AG10803 (cell line): Measurements from ENCODE around the gene USP19.
A peak's percentile ranks its signal among the peaks of the same experiment; 100 is the strongest.

Experiments used
- DNase-seq: peaks from one replicate; pipeline ENCODE4 v3.0.0; 2010; ENCODE audit warnings: low read depth
- H3K4me3 ChIP-seq: 2 replicates; pipeline ENCODE4 v1.5.1; 2011; ENCODE audit warnings: mild to moderate bottlenecking, low read length, control low read depth
- TF ChIP-seq, protein P1 (sequence below): conservative IDR thresholded peaks from 2 replicates; pipeline ENCODE4 v1.5.1; 2011; ENCODE audit warnings: mild to moderate bottlenecking, low read length, control low read depth, inconsistent platforms

Gene USP19

DNA sequence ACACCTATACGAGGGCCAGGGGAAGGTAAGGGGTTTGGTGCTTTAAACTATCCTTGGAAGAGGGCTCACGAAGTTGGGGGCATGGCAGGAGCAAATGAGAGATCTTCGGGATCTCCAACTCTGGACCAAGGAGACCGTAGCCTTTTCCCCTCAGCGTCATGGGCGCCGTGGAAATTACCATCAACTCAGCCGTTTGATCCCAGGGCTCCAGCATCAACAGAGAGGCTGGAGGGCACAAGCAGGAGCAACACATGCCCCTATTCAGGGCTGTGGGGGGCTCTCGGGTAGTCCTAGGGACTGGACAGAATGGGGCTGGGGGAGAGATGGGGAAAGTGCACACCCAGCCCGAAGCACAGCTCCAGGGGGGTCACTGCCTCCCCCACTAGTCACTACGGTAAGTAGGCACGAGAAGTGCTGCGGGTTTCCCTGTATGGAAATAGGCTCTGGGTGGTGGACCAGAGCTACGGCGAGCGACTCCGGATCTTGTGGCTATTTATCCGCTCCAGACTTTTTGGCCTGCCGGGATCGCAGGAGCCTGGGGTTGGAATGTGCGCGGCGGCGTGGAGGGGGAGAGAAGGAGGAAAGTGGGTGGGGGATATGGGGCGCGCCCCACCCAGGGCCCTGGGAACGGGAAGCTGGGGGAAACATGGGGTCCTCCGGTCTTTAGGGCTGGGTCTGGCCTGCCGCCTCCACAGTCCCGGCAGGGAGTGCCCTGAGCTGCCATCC, 12.8 kb upstream of the USP19 start:
- peak overlapping the region; percentile 97 for H3K4me3 ChIP-seq
- peak; percentile 91 for DNase-seq
- TF ChIP-seq, protein P1, sequence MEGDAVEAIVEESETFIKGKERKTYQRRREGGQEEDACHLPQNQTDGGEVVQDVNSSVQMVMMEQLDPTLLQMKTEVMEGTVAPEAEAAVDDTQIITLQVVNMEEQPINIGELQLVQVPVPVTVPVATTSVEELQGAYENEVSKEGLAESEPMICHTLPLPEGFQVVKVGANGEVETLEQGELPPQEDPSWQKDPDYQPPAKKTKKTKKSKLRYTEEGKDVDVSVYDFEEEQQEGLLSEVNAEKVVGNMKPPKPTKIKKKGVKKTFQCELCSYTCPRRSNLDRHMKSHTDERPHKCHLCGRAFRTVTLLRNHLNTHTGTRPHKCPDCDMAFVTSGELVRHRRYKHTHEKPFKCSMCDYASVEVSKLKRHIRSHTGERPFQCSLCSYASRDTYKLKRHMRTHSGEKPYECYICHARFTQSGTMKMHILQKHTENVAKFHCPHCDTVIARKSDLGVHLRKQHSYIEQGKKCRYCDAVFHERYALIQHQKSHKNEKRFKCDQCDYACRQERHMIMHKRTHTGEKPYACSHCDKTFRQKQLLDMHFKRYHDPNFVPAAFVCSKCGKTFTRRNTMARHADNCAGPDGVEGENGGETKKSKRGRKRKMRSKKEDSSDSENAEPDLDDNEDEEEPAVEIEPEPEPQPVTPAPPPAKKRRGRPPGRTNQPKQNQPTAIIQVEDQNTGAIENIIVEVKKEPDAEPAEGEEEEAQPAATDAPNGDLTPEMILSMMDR, result no peak

DNA sequence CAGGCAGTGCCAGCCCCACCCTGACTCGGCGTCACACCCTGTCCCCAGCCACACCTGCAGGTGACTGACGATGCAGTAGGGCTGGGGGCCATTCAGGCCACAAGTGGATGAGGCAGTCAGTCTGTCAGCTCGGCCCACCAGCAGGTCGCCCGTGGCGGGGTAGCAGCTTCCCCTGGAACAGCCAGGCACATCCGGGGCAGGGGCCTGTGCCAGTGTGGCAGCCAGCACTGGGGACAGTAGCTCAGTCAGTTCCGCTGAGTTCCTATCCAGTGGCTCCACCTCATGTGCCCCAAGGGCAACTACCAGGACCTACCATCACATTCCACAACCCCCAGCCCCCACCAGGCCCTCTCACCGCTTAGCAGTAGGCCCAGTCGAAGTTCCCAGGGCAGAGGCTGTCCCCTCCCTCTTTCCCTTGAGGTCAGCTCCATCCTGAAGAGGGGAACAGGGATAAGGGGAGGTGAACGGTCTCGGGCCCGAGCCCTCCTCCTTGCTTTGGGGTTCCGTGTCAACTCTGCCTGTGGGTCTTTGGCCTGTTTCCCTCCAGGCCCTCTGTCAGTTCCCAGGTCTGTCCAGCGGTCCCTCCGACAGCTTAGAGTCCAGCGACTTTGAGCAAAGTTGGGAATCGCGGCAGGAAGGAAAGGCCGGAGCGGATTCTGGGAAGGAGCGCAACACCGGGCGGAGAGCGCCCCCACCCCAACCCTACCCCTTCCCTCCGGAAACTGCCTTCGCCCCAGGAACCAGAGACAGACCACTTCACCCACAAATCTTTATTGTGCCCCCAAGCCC, 12.0 kb upstream of the USP19 start, which contains the start of gene LAMB2:
Gene LAMB2 (minus strand): TSS at position 614 of the 789 bp plus-strand sequence. CDS start 183 bp downstream, at position 431.
- peak; percentile 85 for DNase-seq
- TF ChIP-seq, protein P1, result 0 out of 2 replicates have a peak, but pooled peaks have one; percentile 25
- peak within 1 kb of the TSS; percentile 97 for H3K4me3 ChIP-seq

DNA sequence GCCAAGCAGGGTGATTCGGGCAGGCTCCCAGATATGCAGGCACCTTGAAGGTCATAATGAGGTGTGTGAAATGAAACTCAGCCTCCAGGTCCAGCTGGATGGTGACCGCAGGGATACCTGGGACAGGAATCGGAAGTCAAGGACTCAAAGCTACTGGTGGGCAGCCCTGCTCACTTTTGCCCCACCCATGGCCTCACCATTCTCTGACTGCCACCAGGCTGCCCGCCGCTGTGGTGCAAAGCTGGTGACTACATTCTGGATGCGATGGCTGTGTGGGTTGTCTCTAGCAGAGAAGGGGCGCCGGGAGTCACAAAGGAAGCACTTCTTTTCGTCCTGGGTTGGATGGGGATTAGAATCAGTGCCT, 11.4 kb upstream of the USP19 start:
- TF ChIP-seq, protein P1, result no peak
- DNase-seq, result no peak
- peak overlapping the region; percentile 97 for H3K4me3 ChIP-seq

DNA sequence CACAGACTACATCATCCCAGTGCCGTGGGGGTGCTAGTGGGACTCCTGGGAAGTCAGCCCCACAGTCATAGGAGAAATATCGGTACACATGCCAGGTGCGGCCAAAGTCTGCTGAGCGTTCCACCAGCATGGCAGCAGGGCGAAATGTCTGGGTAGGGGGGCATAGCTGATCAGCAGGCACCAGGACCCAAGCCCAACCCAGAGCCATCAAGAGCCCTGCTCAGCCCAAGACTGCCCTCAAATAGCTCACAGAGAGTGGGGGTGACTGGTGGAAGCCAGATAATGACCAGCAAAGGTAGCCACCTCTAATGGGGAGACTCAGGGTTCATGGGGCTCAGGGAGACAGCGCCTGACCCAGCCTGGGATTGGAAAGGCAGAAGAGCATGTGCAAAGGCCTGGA, 11.0 kb upstream of the USP19 start:
- no peak for DNase-seq
- TF ChIP-seq, protein P1, result no peak
- H3K4me3 ChIP-seq, result peak overlapping the region; percentile 97

DNA sequence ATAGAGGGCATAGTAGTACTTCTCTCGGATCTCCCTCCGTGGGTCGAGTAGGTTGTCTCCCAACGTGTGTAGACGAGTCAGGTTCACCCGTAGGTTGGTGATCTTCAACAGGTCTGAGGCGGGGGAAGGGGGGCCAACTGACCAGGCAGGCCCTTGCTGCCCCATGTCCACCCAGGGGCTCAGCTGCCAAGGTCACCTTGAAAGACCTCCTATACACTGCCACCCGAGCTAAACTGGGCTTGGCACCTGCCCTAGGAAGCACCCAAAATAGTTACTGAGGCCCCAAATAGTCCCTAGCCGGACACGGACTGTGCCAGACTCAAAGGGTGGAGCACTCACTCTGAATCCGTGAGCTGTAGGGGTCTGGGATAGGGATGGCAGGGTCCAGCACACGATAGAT, 10.4 kb upstream of the USP19 start:
- TF ChIP-seq, protein P1, result no peak
- H3K4me3 ChIP-seq, result peak overlapping the region; percentile 97
- no peak for DNase-seq

DNA sequence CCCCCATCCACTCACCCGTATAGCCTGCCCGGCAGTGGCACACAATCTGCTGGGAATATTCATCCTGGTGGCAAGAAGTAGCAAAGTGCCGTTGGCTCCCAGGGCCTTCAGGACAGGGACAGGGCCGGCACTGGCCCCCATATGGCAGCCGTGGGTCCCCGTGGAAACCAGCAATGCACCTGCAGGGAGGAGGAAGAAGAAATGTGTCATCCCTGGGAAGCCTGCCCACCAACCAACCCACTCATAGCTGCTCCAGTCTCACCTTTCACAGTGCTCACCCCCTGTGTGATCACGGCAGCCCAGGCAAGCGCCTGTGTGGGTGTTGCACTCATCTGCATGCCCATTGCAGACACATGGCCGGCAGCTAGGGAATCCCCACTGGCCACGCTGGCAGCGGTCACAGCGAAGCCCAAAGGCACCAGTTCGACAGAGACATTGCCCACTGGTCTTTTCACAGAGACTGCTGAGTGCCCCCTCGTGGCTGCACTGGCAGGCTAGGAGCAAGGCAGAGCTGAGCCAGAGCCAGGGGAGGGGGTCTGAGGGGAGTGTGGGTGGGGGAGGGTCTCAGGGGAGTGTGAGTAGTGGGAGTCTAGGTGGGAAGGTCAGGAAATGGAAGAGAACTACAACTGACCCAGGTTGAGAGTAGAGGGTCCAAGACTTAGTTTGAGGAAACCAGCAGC, 4.5 kb upstream of the USP19 start:
- DNase-seq, result no peak
- TF ChIP-seq, protein P1, result no peak
- H3K4me3 ChIP-seq, result no peak overlapping the region
